ENCODE results near the gene DHDH.
"Not testable (repeated sequence)": the region's sequence is repeated elsewhere in the genome, so short reads cannot be mapped to it uniquely, and the experiment has no call there.

The DHDH gene

DNA sequence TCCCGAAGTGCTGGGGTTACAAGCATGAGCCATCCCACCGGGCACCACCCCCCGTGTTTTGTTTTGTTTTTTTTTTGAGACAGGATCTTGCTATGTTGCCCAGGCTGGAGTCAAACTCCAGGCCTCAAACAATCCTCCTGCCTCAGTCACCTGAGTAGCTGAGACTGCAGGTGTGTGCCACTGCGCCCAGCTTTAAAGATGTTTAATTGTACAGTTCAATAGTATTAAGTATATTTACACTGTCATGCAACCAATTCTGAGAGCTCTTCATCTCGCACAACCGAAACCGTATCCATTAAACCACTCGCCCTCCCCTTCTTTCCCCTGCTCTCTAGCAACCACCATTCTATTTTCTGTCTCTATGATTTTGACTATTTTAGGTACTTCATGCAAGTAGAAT, 17.7 kb upstream of the DHDH start:
- DNase-seq (ENCODE audit: low read depth, low spot score) = no peak

GRCh38 chr19:48918071-48918470, 15.4 kb upstream of the DHDH start:
- no peak for DNase-seq (ENCODE audit: low read depth, low spot score)

DNA sequence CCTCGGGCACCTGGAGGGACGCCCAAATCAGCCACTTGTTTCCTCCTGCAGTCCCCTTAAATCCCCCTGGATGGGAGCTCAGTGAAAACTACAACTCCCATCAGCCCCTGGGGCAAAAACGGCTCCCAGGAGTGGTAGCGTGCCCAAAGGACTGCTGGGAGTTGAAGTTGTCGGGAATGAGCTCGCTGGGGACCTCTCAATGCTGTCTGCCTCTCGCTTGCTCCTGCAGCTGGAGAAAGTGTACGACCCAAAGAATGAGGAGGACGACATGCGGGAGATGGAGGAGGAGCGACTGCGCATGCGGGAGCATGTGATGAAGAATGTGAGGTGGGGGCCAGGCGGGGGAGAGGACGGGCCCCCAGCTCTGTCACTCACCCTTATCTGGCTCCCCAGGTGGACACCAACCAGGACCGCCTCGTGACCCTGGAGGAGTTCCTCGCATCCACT, 14.7 kb upstream of the DHDH start:
- peak; percentile 67 for DNase-seq (ENCODE audit: low read depth, low spot score)

DNA sequence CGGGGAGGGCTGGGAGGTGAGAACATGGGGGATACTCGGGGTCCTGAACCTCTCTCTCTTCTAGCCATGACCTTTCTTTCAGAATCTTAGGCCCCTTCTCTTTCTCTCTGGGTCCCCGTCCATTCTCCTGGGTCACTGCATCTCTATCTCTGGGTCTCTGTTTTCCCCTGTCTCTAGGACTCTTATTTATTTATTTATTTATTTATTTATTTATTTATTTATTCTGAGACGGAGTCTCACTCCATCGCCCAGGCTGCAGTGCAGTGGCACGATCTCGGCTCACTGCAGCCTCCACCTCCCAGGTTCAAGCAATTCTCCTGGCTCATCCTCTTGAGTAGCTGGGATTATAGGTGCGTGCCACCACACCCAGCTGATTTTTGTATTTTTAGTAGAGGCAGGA, 14.2 kb upstream of the DHDH start:
- not testable (repeated sequence) for DNase-seq (ENCODE audit: low read depth, low spot score)

DNA sequence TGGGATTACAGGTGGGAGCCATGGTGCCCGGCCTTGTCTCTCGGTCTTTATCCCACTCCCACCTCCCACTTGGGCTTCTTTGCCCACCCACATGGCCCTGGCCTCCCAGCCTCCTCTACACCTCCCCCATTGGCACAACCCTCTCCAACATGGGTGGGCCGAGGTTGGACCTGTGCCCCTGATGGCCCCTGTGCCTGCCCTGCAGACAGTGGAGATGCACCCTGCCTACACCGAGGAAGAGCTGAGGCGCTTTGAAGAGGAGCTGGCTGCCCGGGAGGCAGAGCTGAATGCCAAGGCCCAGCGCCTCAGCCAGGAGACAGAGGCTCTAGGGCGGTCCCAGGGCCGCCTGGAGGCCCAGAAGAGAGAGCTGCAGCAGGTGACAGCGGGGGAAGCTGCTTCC, 12.6 kb upstream of the DHDH start:
- DNase-seq (ENCODE audit: low read depth, low spot score) = no peak

DNA sequence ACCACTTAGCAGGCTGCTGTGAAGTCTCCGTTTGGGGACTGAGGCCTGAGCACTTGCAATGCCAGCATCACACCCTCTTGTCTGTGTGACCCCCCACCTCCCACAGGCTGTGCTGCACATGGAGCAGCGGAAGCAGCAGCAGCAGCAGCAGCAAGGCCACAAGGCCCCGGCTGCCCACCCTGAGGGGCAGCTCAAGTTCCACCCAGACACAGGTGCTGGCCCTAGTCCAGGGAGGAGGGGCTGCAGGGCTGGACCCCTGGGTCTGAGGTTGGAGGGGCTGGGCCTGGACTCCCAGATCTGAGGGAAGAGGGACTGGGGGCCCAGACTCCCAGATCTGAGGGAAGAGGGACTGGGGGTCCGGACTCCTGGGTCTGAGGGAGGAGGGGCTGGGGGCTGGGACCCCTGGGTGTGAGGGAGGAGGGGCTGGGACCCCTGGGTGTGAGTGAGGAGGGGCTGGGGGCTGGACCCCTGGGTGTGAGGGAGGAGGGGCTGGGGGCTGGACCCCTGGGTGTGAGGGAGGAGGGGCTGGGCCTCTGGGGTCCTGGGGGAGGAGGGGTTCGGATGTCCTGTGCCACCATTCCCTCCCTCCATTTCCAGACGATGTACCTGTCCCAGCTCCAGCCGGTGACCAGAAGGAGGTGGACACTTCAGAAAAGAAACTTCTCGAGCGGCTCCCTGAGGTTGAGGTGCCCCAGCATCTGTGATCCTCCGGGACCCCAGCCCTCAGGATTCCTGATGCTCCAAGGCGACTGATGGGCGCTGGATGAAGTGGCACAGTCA, 11.6 kb upstream of the DHDH start:
- DNase-seq (ENCODE audit: low read depth, low spot score) = no peak

GRCh38 chr19:48922548-48923490, 10.7 kb upstream of the DHDH start:
- DNase-seq (ENCODE audit: low read depth, low spot score) = no peak

- DNase-seq (ENCODE audit: low read depth, low spot score) = no peak
These were observed 8.2 kb upstream of the DHDH start for GRCh38 chr19:48925240-48925843.

- DNase-seq (ENCODE audit: low read depth, low spot score) = not testable (repeated sequence)
These were observed 7.6 kb upstream of the DHDH start for GRCh38 chr19:48925890-48926289.

DNA sequence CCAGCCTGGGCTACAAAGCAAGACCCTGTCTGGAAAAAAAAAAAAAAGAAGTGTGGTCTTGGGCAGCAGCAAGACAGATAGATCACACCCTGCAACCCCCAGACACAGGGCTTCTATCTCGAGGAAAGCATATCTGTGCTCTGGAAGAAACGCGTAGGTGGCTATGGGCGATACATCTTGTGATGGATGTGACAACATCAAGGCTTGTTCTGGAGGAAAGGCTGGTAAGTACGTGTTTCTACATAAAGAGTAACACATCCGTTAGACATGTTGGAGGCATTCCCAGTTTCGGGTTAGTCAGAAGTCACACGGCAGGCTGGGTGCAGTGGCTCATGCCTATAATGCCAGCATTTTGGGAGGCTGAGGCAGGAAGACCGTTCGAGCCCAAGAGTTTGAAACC, 6.6 kb upstream of the DHDH start:
- no peak for DNase-seq (ENCODE audit: low read depth, low spot score)

DNA sequence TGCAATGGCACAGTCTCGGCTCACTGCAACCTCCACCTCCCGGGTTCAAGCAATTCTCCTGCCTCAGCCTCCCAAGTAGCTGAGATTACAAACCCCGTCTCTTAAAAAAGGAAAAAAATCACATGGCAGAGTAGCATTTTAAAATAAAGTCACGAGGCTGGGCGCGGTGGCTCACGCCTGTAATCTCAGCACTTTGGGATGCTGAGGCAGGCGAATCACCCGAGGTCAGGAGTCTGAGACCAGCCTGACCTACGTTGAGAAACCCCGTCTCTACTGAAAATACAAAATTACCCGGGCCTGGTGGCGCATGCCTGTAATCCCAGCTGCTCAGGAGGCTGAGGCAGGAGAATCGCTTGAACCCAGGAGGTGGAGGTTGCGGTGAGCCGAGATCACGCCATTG, 5.8 kb upstream of the DHDH start:
- DNase-seq (ENCODE audit: low read depth, low spot score) = not testable (repeated sequence)

DNA sequence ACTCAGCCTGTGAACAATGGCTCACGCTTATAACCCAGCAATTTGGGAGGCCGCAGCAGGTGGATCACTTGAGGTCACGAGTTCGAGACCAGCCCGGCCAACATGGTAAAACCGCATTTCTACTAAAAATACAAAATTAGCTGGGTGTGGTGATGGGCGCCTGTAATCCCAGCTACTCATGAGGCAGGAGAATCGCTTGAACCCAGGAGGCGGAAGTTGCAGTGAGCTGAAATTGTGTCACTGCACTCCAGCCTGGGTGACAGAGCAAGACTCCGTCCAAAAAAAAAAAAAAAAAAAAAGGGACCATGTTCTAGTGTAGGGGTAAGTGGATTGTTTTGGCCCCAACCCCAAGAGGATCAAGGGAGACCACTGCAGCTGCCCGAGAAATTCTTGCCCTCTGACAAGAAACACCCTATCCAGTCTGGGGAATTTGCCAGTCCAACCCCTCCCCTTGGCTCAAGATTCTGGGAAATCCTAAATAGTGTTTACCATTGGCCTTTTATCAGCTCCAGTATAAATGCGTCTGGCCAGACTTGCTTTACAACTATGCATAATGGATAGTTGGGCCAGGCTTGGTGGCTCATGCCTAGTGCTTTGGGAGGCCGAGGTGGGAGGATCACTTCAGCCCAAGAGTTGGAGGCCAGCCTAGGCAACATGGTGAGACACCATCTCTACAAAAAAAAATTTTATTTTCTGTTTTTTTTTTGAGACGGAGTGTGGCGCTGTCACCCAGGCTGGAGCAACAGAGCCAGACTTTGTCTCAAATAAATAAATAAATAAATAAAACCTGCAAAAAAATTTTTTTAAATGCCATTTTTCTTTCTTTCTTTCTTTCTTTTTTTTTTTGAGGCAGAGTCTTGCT, 5.1 kb upstream of the DHDH start:
- DNase-seq (ENCODE audit: low read depth, low spot score) = no peak

- DNase-seq (ENCODE audit: low read depth, low spot score) = peak; percentile 44
These were observed 1.3 kb downstream of the DHDH start for GRCh38 chr19:48934837-48935236.

DNA sequence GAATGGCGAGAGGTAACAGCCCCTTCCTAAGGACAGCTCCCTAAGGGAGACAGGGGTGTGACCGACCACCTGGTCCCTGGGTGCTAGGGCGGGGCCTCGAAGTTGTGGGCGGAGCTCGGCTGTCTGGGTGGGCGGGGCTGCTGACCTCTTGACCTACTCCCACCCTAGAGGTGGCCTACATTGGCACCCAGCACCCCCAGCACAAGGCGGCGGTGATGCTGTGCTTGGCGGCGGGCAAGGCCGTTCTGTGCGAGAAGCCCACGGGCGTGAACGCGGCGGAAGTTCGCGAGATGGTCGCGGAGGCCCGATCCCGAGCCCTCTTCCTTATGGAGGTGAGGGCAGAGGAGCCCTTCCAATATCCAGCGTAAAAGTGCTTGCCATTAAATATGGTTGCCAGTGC, 2.4 kb downstream of the DHDH start:
- no peak for DNase-seq (ENCODE audit: low read depth, low spot score)

DNA sequence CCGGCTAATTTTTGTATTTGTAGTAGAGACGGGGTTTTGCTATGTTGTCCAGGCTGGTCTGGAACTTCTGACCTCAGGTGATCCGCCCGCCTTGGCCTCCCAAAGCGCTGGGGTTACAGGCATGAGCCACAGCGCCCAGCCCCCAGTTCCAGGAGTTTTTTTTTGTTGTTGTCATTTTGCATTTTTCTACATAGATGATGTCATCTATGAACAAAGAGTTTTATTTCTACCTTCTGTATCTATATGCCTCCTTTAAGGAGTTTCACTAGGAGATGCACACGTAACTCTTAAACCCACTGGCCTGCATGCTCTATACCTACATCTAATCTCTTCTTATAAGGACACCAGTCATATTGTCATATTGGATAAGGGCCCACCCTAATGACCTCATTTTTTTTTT, 4.8 kb downstream of the DHDH start:
- no peak for DNase-seq (ENCODE audit: low read depth, low spot score)

DNA sequence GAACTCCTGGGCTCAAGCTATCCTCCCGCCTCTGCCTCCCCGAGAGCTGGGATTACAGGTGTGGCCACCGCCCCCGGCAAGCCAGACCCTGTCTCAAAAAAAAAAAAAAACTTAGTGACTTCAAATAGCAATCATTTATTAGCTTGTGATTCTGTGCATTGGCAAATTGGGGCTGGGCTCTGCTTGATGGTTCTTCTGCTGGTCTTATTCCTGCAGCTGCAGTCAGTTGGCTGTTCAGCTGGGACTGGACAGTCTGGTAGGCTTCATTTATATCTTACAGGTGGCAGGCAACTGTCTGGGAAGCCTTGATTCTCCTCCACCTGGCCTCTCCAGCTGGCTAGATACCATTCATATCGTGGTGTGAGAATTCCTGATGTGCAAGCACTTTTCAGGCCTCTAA, 7.4 kb downstream of the DHDH start:
- DNase-seq (ENCODE audit: low read depth, low spot score) = no peak

- no peak for DNase-seq (ENCODE audit: low read depth, low spot score)
These were observed 9.6 kb downstream of the DHDH start for GRCh38 chr19:48943081-48943480.

DNA sequence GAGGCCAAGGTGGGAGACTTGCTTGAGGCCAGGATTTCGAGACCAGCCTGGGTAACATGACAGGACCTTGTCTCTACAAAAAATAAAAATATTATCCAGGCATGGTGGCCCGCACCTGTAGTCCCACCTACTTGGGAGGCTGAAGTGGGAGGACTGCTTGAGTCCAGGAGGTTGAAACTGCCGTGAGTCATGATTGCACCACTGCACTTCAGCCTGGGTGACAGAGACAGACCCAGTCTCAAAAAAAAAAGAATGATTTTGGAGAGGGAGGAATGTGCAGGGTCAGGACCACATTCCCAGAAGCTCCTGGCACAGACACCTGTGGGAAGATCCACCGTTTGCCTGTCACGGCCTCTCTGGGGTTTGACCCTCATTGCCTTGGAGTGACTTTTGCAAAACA, 11.9 kb downstream of the DHDH start:
- no peak for DNase-seq (ENCODE audit: low read depth, low spot score)

- no peak for DNase-seq (ENCODE audit: low read depth, low spot score)
These were observed 12.3 kb downstream of the DHDH start for GRCh38 chr19:48945817-48946216.

DNA sequence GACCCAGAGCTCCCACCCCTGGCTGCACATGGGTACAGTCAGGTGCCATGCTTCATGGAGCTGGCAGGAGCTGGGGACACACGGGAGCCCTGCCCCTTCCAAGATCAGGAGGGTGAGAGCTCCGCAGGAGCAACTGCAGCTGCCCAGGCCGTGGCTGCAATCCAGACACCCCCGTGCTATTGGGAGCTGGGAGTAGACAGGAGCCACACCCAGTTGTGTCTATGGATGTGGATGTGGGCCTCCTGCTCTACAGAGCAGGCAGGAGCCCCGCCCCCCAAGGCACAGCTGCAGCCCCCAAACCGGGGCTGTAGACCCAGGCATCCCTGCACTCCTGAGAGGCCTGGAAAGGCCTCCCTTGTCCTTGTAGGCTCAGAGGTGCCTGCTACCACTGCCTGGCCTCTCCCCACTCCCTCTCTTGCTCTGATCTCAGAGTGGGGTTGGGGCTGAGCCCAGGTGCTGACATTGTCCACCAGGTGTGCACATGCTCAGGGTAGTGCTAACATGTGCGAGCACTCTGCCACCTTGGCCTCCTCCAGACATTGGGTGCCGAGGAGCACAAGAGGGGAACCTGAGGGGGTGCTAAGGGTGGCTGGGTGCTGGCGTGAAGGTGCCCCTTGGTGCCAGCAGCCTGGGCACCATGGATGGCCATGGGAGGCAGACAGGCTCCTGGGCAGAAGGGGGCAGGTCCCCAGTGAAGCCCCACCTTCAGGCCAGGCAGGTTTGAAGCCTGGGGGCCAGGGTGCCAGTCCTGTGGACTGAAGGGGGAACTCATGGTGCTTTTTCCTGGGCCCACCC, 13.2 kb downstream of the DHDH start:
- no peak for DNase-seq (ENCODE audit: low read depth, low spot score)

DNA sequence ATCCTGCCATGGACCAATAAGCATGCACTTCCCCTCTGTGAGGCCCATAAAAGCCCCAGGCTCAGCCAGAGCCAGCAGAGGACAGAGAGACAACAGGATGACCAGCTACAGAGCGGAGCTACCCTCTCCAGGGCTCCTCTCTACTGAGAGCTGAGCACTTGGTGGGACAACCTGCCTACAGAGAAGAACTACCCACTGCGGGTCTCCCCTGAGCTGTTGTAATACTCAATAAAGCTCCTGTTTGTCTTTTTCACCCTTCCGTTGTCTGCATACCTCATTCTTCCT, 13.7 kb downstream of the DHDH start:
- DNase-seq (ENCODE audit: low read depth, low spot score) = no peak
